ENCODE measurements around the gene CCDC198.

The CCDC198 gene, protein sequence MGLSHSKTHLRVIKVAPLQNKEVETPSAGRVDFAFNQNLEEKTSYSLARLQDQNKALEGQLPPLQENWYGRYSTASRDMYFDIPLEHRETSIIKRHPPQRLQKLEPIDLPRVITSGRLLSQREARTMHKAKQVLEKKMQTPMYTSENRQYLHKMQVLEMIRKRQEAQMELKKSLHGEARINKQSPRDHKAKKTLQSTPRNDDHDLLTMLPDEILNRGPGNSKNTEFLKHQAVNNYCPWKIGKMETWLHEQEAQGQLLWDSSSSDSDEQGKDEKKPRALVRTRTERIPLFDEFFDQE

GRCh38 chr14:57493467-57494181, at the start of gene CCDC198:
TSS of gene CCDC198 (minus strand) at chr14:57493857. CDS start at chr14:57493715, 142 bp downstream.
- no peak for FAIRE-seq

- no peak for FAIRE-seq
Measured at GRCh38 chr14:57533214-57533613, 39.6 kb upstream of the CCDC198 start.

DNA sequence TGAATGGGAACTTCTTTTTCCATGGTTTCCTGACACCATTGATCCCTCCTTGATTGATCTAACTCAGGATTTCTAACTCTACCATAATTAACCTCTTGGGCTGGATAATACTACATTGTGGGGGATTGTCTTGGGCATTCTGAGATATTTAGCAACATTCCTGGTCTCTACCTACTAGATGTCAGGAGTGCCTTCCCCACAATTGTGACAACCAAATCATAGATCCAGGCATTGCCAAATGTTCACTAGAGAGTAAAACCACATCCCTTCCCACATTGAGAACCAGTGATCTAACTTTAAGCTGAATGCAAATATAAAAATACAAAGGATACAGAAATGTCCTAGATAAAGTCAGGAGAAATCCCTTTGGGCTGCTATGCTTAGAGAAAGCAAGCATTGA, 36.9 kb upstream of the CCDC198 start:
- no peak for FAIRE-seq

GRCh38 chr14:57526942-57527341, 33.3 kb upstream of the CCDC198 start:
- FAIRE-seq: no peak

- FAIRE-seq: no peak
Measured at GRCh38 chr14:57519043-57519442, 25.4 kb upstream of the CCDC198 start.

DNA sequence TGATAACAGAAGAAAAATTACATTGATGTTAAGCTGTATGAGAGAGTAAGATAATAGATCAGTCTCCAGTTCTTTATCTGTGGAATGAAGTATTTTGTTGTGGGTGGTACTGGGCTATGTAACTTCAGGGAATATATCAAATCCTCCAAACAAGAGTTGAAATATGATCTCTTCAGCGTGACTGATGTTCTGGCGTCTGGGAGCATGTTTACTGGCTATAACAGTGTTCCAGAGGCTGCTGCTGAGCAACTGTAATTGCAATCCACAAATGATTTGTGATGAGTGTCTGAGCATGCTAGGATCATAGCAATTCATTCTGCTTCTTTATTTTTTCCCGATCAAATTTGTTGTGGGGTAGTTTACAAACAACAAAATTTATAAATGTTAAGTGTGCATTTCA, 18.6 kb upstream of the CCDC198 start:
- FAIRE-seq: no peak

GRCh38 chr14:57508756-57509155, 15.1 kb upstream of the CCDC198 start:
- no peak for FAIRE-seq

DNA sequence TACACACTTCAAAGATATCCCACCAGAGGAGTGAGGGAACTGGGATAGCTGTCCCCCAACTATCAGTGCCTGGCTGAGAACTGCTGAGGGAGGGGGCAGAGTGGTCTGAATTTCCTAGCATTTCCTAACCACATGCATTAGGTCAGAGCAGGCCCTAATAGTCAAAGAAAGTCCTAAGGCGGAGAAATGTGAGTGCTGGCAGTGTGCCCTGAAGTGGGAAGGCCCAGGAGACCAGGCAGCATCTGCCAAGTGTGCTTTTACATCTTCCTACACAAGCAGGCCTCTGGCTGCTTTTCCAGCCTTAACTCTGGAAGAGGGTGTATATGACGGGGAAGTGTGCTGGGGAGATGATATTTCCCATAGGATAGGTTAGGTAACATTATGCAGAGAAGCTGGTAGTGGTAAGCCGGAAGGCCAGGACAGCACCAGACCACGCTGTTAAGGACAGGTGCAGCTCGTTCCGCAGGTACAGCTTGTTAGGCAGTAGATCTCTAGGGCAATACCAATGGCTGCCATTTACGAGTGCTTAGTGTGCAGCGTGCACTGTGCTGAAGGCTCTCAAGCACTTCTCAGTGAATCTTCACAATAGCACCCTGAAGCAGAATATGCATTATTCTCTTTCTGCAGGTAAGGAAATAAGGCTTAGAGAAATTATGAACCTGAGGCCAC, 9.1 kb upstream of the CCDC198 start:
- FAIRE-seq: no peak

- FAIRE-seq: no peak
Measured at GRCh38 chr14:57501039-57501557, 7.4 kb upstream of the CCDC198 start.

DNA sequence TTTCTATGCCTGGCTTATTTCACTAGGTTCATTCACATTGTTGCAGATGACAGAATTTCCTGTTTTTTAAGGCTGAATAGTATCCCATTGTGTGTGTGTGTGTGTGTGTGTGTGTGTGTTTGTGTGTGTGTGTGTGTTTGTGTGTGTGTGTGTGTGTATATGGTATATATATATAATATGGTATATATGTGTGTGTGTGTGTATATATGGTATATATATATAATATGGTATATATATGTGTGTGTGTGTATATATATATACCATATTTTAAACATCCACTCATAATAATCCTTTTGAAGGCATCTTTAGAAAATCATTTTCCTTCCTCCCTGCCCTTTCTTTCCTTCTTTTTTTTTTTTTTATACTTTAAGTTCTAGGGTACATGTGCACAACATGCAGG, 5.0 kb upstream of the CCDC198 start:
- FAIRE-seq: peak; percentile 97

- FAIRE-seq: no peak
Measured at GRCh38 chr14:57498035-57498434, 4.4 kb upstream of the CCDC198 start.

DNA sequence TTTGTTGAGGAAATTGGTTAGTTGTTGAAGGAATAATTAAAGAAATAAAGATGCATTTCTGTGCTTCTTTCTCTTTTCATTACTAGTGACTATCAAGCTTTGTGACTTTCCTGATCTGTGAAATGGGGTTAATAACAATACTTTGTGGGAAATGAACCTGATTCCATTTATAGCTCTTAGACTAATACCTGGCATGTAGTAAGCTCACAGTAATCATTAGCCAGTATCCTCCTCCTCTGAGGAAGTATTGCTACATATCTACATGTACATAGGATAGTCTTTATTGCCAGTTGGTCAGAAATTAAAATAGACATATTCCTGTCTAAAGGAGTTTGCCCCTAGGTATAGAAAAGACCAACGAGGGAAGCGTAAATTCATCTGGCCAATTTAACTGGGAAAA, 1.8 kb upstream of the CCDC198 start:
- FAIRE-seq: no peak

- no peak for FAIRE-seq
Measured at GRCh38 chr14:57492859-57493258, 798 bp downstream of the CCDC198 start.

DNA sequence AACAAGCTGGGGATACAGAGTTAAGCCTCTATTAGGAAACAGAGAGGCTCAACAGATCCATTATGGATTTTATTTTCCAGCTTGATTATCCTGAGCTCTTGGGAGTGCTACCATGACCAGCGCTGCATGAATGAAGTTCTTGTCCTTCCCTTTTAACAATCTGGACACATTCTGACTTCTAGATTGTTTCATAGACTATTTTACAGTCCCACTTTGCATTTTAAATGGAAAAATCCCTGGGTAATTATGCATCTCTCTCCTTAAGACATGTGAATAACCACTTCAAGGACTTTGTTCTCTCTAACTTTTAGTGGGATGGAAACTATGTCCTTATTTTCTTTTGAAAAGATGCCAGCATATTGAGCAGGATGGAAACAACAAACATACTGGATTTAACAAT, 2.0 kb downstream of the CCDC198 start:
- no peak for FAIRE-seq

DNA sequence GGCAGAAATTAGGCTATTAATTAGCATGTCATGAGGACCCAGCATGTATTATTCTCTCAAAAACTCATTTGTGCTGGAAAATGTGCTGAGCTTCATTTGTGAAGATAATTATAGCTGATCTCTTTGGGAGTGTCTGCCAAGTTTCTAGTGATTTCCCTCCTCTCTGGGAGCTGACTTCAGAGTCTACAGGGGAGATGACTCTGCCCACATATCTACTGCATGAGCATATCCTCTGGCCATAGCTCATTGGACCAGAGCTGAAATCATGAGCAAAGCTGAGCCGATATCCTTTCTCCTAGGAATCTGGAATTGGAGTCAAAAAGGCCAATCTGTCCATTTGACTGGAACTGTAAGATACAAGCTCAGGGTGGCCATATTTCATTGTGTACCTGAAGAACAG, 5.9 kb downstream of the CCDC198 start:
- no peak for FAIRE-seq

DNA sequence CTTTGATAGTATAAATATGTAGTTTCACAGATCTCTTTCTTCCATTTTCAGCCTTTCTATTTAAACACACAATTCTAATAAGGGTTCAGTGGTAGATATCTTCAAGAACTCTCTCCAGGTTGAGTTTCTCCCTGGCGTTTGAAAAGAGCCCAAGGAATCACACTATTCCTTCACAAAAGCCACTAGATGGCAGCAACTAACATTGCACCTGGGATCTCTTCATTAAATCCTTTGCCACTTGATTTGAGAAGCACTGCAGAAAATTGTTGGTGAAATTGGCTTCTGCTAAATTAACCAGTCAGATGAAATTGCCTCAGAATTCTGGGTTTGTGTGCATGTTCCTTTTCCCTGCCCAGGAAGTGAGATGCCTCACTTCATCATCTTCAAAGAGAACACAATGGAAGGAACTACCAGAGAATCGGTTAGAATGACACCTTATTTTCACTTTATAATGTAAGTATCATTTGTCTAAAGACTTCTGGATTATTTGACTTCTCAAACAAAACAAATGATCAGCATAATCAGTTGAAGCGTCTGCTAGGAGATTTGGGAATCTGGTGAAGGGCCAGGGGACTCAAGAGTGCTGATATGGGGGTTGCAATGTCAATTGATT, 6.8 kb downstream of the CCDC198 start:
- FAIRE-seq: no peak

- no peak for FAIRE-seq
Measured at GRCh38 chr14:57485635-57486034, 8.0 kb downstream of the CCDC198 start.

GRCh38 chr14:57482120-57482519, 11.5 kb downstream of the CCDC198 start:
- no peak for FAIRE-seq

- no peak for FAIRE-seq
Measured at GRCh38 chr14:57480051-57480450, 13.6 kb downstream of the CCDC198 start.

- no peak for FAIRE-seq
Measured at GRCh38 chr14:57479197-57479596, 14.5 kb downstream of the CCDC198 start.

DNA sequence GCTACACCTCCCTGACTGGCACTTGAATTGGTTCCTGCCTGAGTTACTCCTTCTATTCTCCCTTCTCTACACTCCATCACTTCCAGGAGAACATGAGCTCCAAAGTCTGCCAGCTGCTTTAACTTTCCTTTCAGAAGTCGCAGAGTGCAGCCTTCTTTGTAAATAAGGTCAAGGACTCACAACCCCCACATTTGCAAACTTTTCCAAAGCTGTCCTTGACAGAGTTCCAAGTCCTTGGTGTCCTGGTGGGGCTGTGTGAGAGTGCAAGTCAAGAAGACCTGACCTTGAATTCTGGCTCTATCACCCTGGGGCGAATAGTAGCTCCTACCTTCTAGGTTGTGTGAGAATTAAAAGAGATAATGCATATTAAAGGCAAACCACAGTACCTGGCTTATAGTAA, 15.6 kb downstream of the CCDC198 start:
- no peak for FAIRE-seq

- FAIRE-seq: no peak
Measured at GRCh38 chr14:57470909-57471308, 22.7 kb downstream of the CCDC198 start.
